K562 (cell line): Measurements from ENCODE around the gene MAPK13. TPM values are rescaled to one million over a fixed set of nuclear protein-coding genes. Genes with fewer than 3 reads are reported as not detected.

Experiments
- ARNT ChIP-seq, 2 experiments: fragments of 450-650 bp; IDR thresholded peaks; 2 replicates each; pipeline ENCODE4 v1.6.1; 2016; ENCODE audit warnings: mild to moderate bottlenecking in 1 of 2
- CXXC5 ChIP-seq: fragments of 250-450 bp; sonication (Bioruptor Pico); IDR thresholded peaks from 2 replicates; pipeline ENCODE4 v1.8.0; 2022; ENCODE audit warnings: inconsistent platforms, mild to moderate bottlenecking, moderate library complexity
- DMBX1 ChIP-seq: fragments of 250-450 bp; sonication (Bioruptor Pico); IDR thresholded peaks from 2 replicates; pipeline ENCODE4 v1.8.0; 2022; ENCODE audit warnings: inconsistent platforms, mild to moderate bottlenecking, moderate library complexity, borderline replicate concordance
- EP400 ChIP-seq: fragments of 450-650 bp; IDR thresholded peaks from 2 replicates; pipeline ENCODE4 v1.6.1; 2017; ENCODE audit warnings: antibody characterized with exemption, mild to moderate bottlenecking, moderate library complexity
- FOXP1 ChIP-seq: sonication (generic); formaldehyde crosslinking; IDR thresholded peaks from 2 replicates; pipeline ENCODE4 v1.8.0; 2022; ENCODE audit warnings: mild to moderate bottlenecking, missing genetic modification reagents
- GABPB1 ChIP-seq: sonication (generic); formaldehyde crosslinking; IDR thresholded peaks from 2 replicates; pipeline ENCODE4 v1.8.0; 2022; ENCODE audit warnings: mild to moderate bottlenecking, missing genetic modification reagents
- HOXB6 ChIP-seq: fragments of 250-450 bp; sonication (Bioruptor Pico); IDR thresholded peaks from 2 replicates; pipeline ENCODE4 v1.5.1; 2022; ENCODE audit warnings: mild to moderate bottlenecking, borderline replicate concordance
- JUND ChIP-seq, 2 experiments: IDR thresholded peaks; 2 replicates in 1 of 2; 3 replicates in 1 of 2; pipeline ENCODE4 v1.6.1; 2011; ENCODE audit warnings: borderline replicate concordance in 2 of 2, low read depth in 2 of 2, low read length in 2 of 2, improper control_type of control experiment in 1 of 2, missing biosample characterization in 1 of 2, missing genetic modification characterization in 1 of 2, missing genetic modification reagents in 1 of 2
- NFE2 ChIP-seq: IDR thresholded peaks from 2 replicates; pipeline ENCODE4 v1.6.1; 2014; ENCODE audit warnings: antibody characterized with exemption, low read depth
- NR4A1 ChIP-seq, 2 experiments: fragments of 250-450 bp in 1 of 2; fragments of 450-650 bp in 1 of 2; sonication (Bioruptor Pico) in 1 of 2; IDR thresholded peaks; 2 replicates each; pipeline versions ENCODE4 v1.4.0 to v1.6.1; 2016 to 2020; ENCODE audit warnings: mild to moderate bottlenecking in 2 of 2, missing compliant biosample characterization in 1 of 2, missing genetic modification characterization in 1 of 2, moderate library complexity in 1 of 2
- POLR3G ChIP-seq: IDR thresholded peaks from 2 replicates; pipeline ENCODE4 v1.6.1; 2011; ENCODE audit not compliant: insufficient read length, insufficient replicate concordance; ENCODE audit errors: extremely low read depth
- RCOR1 ChIP-seq, 2 experiments: IDR thresholded peaks; 2 replicates each; pipeline ENCODE4 v1.6.1; 2012; ENCODE audit warnings: low read depth in 2 of 2, low read length in 2 of 2, borderline replicate concordance in 1 of 2, improper control_type of control experiment in 1 of 2
- SMC3 ChIP-seq: conservative IDR thresholded peaks from 2 replicates; pipeline ENCODE4 v1.6.1; 2011; ENCODE audit warnings: low read depth, low read length, improper control_type of control experiment; ENCODE audit not compliant: insufficient read depth
- ZBTB17 ChIP-seq: fragments of 450-650 bp; formaldehyde crosslinking; IDR thresholded peaks from 2 replicates; pipeline ENCODE4 v1.4.0; 2020; ENCODE audit warnings: mild to moderate bottlenecking
- ZNF445 ChIP-seq: fragments of 250-450 bp; sonication (Bioruptor Pico); IDR thresholded peaks from 2 replicates; pipeline ENCODE4 v1.4.0; 2020; ENCODE audit warnings: low read depth, mild to moderate bottlenecking, moderate library complexity
- ZNF584 ChIP-seq: fragments of 200-800 bp; sonication (Bioruptor generic); IDR thresholded peaks from 2 replicates; pipeline ENCODE4 v1.6.1; 2016; ENCODE audit warnings: low read depth, mild to moderate bottlenecking, missing genetic modification characterization, missing compliant biosample characterization
- ZSCAN32 ChIP-seq: fragments of 450-650 bp; formaldehyde crosslinking; IDR thresholded peaks from 2 replicates; pipeline ENCODE4 v1.4.0; 2020; ENCODE audit warnings: mild to moderate bottlenecking, moderate library complexity
- polyA plus RNA-seq, 8 experiments: library from polyadenylated mRNA; depleted of rRNA in 4 of 8; stranded (reverse) in 5 of 8; unstranded in 3 of 8; fragments of >200 nt; fragmentation: Nextera tagmentation in 2 of 8; fragmentation: Illumina TruSeq in 1 of 8; extraction: Ambion mirVana in 2 of 8; extraction: Trizol in 1 of 8; gene quantifications; 2 replicates each; pipeline versions ENCODE4 v1.2.1 to v1.2.3, GENCODE V29; 2011 to 2014; ENCODE audit warnings: inconsistent platforms in 1 of 8, missing spikeins in 1 of 8
- total RNA-seq, 7 experiments: library from RNA; depleted of rRNA in 6 of 7; stranded (reverse); fragments of >200 nt in 6 of 7; fragmentation: Illumina TruSeq in 2 of 7; extraction: Trizol in 2 of 7; gene quantifications; 2 replicates each; pipeline versions ENCODE4 v1.2.1 to v1.2.3, GENCODE V29; 2011 to 2021; ENCODE audit warnings: low replicate concordance in 1 of 7
- TF ChIP-seq, protein P1 (sequence below), 2 experiments: fragments of 150-350 bp in 1 of 2; IDR thresholded peaks; 2 replicates each; pipeline ENCODE4 v1.6.1; 2012 to 2016; ENCODE audit warnings: low read depth in 2 of 2, low read length in 2 of 2, mild to moderate bottlenecking in 1 of 2, moderate library complexity in 1 of 2
- TF ChIP-seq, protein P2 (sequence below): fragments of 450-650 bp; IDR thresholded peaks from 2 replicates; pipeline ENCODE4 v1.6.1; 2016; ENCODE audit warnings: missing biosample characterization, missing genetic modification characterization
- TF ChIP-seq, protein P3 (sequence below), 2 experiments: IDR thresholded peaks; 2 replicates each; pipeline ENCODE4 v1.6.1; 2011; ENCODE audit warnings: borderline replicate concordance in 1 of 2, control low read depth in 1 of 2, low read depth in 1 of 2, low read length in 1 of 2, mild to moderate bottlenecking in 1 of 2, mixed read lengths in 1 of 2, moderate library complexity in 1 of 2; ENCODE audit not compliant: insufficient read depth in 1 of 2, insufficient read length in 1 of 2, poor library complexity in 1 of 2, severe bottlenecking in 1 of 2; ENCODE audit errors: extremely low read depth in 1 of 2

The MAPK13 gene
- total and polyA plus RNA-seq, 9 of the 15 experiments (the other 6 are each of a cell fraction or from before 2014, with no cell fraction given): 0.03 to 2.3 (median 0.48) TPM; not detected in 1

DNA sequence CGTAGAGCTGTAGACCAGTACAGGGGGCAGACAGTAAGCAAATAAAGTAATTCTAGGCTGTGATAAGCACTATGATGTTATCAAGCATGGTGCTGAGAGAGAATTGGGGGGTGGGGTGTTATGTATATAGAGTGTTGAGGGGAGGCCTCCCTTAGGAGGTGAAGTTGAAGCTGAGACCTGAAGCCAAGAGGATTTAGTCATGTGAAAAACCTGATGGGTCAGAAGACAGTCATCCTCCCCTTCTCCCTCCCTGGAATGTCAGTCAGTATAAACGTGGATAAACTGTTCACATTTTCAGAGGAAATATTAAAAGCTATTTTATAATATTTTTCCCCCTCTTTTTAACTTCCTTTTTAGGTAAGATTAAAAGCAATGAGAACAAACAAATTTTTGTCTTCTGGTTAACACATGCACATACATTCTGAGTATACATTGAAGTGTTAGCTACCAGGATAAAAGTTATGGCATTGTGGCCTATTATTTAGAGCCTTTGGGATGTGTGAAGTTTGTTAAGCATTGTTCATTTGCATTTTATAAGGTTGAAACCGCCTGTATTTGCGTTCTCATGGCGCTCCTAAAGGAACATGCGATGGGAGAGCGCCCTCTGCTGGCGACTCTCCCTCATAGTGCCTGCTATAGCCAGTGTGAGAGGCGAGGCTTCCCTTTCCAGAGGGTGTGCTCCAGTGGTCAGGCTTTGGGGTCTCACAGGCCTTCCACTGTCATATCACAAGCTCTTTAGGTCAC, 35.4 kb upstream of the MAPK13 start (continued):
- TF ChIP-seq POLR3G (no peak), NFE2 (peak; percentile 71), CXXC5 (peak; percentile 60), ZNF584 (CRISPR knock-in tag) (no peak), ZSCAN32 (0 out of 2 replicates have a peak, but pooled peaks have one; percentile 51), FOXP1 (CRISPR knock-in tag) (peak; percentile 71; the same call in 1 of the 2 replicates), RCOR1 (IDR thresholded peaks at IDR 0.05; ENCODE audit: borderline replicate concordance in 1 of 2, low read depth in 2 of 2, low read length in 2 of 2) (peak in 1 of 2 experiments; percentile 5; a peak in 1 of 4 replicates), SMC3 (peak; percentile 95), HOXB6 (0 out of 2 replicates have a peak, but pooled peaks have one; percentile 54), NR4A1 (CRISPR knock-in tag; IDR thresholded peaks at IDR 0.05) (0 out of 2 replicates have a peak, but pooled peaks have one; percentile 31), NR4A1 (tag; IDR thresholded peaks at IDR 0.05) (no peak), DMBX1 (CRISPR knock-in tag) (peak; percentile 55; the same call in 1 of the 2 replicates), ARNT (IDR thresholded peaks at IDR 0.05) (peak in 1 of 2 experiments; percentile 80; a peak in 1 of 4 replicates), GABPB1 (no peak), ZNF445 (0 out of 2 replicates have a peak, but pooled peaks have one; percentile 56), EP400 (peak; percentile 55), JUND (IDR thresholded peaks at IDR 0.05; ENCODE audit: borderline replicate concordance, low read depth, low read length) (peak; percentile 45; the same call in 1 of the 2 replicates), JUND (tag; IDR thresholded peaks at IDR 0.05; ENCODE audit: borderline replicate concordance, low read depth, low read length) (no peak), ZBTB17 (CRISPR knock-in tag) (0 out of 2 replicates have a peak, but pooled peaks have one; percentile 32)
- TF ChIP-seq, protein P1, sequence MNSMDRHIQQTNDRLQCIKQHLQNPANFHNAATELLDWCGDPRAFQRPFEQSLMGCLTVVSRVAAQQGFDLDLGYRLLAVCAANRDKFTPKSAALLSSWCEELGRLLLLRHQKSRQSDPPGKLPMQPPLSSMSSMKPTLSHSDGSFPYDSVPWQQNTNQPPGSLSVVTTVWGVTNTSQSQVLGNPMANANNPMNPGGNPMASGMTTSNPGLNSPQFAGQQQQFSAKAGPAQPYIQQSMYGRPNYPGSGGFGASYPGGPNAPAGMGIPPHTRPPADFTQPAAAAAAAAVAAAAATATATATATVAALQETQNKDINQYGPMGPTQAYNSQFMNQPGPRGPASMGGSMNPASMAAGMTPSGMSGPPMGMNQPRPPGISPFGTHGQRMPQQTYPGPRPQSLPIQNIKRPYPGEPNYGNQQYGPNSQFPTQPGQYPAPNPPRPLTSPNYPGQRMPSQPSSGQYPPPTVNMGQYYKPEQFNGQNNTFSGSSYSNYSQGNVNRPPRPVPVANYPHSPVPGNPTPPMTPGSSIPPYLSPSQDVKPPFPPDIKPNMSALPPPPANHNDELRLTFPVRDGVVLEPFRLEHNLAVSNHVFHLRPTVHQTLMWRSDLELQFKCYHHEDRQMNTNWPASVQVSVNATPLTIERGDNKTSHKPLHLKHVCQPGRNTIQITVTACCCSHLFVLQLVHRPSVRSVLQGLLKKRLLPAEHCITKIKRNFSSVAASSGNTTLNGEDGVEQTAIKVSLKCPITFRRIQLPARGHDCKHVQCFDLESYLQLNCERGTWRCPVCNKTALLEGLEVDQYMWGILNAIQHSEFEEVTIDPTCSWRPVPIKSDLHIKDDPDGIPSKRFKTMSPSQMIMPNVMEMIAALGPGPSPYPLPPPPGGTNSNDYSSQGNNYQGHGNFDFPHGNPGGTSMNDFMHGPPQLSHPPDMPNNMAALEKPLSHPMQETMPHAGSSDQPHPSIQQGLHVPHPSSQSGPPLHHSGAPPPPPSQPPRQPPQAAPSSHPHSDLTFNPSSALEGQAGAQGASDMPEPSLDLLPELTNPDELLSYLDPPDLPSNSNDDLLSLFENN (IDR thresholded peaks at IDR 0.05; ENCODE audit: low read depth in 2 of 2, low read length in 2 of 2): 0 out of 4 replicates have a peak, but pooled peaks of 1 of the 2 experiments have one; percentile 11
- TF ChIP-seq, protein P2, sequence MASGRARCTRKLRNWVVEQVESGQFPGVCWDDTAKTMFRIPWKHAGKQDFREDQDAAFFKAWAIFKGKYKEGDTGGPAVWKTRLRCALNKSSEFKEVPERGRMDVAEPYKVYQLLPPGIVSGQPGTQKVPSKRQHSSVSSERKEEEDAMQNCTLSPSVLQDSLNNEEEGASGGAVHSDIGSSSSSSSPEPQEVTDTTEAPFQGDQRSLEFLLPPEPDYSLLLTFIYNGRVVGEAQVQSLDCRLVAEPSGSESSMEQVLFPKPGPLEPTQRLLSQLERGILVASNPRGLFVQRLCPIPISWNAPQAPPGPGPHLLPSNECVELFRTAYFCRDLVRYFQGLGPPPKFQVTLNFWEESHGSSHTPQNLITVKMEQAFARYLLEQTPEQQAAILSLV: no peak
- TF ChIP-seq, protein P3, sequence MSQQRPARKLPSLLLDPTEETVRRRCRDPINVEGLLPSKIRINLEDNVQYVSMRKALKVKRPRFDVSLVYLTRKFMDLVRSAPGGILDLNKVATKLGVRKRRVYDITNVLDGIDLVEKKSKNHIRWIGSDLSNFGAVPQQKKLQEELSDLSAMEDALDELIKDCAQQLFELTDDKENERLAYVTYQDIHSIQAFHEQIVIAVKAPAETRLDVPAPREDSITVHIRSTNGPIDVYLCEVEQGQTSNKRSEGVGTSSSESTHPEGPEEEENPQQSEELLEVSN (IDR thresholded peaks at IDR 0.05; ENCODE audit: borderline replicate concordance in 1 of 2, extremely low read depth in 1 of 2, insufficient read depth in 1 of 2, insufficient read length in 1 of 2, low read depth in 1 of 2, low read length in 1 of 2, poor library complexity in 1 of 2, severe bottlenecking in 1 of 2): peak; percentile 30 to 78
